HG02870 (cell line): ENCODE results near the gene KRTAP4-3.
"Not testable (repeated sequence)": the region's sequence is repeated elsewhere in the genome, so short reads cannot be mapped to it uniquely, and the experiment has no call there.

Source experiments
- ATAC-seq: cut with Tn5 transposase; IDR thresholded peaks from one replicate; pipeline ENCODE4 v1.9.1; 2021; ENCODE audit warnings: mild to moderate bottlenecking, moderate library complexity; ENCODE audit not compliant: unreplicated experiment

Gene KRTAP4-3

DNA sequence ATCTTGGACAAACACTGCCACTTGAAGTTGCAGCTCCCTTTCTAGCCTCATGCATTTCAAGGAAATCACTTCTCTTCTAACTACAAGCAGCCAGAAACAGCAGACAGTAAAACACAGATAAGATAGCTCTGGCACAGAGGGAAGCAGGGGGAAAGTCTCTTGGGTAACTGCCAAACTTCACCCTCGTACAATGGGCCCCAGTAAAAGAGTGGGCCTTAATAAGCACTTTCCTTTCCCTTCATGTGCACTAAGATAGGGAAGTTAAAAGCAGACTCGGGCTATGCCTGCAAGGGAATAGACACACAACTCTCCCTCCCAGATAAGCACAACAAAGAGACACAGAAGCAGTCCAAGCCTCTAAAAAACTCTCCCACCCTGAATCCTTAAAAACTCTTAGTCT, 14.2 kb downstream of the KRTAP4-3 start:
- no peak for ATAC-seq

- ATAC-seq: no peak
Measured at GRCh38 chr17:41151525-41151924, 16.5 kb downstream of the KRTAP4-3 start.

- ATAC-seq: no peak
Measured at GRCh38 chr17:41150026-41150425, 18.0 kb downstream of the KRTAP4-3 start.

DNA sequence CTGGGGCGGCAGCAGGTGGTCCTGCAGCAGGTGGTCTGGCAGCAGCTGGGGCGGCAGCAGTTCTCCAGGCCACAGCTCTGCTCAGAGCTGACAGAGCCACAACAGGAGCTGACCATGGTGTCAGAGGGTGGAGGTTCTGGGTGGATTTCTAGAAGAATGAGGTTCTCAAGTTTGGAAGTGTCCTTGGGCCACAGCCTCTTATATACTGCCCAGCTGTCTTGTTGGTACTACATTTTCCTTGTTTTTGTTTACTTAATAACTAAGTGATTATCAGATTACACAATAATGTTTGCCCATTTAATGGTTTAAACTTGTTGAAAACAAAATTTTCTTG, 18.4 kb downstream of the KRTAP4-3 start, which contains the start of gene KRTAP4-5:
Gene KRTAP4-5 (minus strand): TSS at position 174 of the 334 bp plus-strand sequence. CDS start 58 bp downstream, at position 116.
- ATAC-seq: no peak

DNA sequence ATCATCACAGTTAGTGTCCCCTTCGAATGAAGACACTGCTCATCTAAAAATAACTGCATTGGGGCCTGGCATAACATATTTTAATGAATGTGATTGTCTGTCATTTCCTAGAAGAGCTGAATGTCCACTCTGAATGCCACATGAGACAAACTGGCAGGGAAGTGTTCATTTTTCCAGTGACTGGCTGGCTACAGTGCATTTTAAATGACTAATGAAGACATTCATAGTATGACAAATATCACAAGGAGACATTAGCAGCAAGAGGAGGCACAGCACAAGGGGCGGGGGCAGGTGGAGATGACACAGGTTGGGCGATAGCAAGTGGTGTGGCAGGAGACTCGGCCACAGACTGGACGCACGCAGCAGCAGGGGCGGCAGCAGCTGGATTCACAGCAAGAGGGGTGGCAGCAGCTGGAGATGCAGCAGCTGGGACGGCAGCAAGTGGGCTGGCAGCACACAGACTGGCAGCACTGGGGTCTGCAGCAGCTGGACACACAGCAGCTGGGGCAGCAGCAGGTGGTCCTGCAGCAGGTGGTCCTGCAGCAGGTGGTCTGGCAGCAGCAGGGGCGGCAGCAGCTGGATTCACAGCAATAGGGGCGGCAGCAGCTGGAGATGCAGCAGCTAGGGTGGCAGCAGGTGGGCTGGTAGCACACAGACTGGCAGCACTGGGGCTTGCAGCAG, 18.9 kb downstream of the KRTAP4-3 start:
- not testable (repeated sequence) for ATAC-seq

- ATAC-seq: no peak
Measured at GRCh38 chr17:41147531-41148204, 20.4 kb downstream of the KRTAP4-3 start.

DNA sequence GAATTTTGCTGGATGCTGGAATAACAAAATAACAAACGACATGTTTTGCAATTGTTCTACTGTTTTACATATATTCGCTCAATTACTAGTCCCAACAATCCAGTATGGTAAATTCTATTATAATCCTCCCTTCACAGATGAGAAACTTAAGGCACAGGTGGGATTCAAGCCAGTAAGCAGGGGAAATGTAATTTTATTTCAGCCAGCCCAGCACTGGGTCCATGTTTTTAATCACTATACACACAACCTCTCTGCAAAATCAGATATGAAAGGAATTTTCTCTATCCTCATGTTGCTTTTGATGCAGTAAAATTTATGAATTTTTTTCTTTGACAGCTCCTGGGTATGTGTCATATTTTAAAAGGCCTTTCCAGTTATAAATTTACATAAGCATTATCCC, 22.8 kb downstream of the KRTAP4-3 start:
- ATAC-seq: no peak

GRCh38 chr17:41144846-41145245, 23.2 kb downstream of the KRTAP4-3 start:
- ATAC-seq: no peak

- ATAC-seq: no peak
Measured at GRCh38 chr17:41141361-41141760, 26.7 kb downstream of the KRTAP4-3 start.

DNA sequence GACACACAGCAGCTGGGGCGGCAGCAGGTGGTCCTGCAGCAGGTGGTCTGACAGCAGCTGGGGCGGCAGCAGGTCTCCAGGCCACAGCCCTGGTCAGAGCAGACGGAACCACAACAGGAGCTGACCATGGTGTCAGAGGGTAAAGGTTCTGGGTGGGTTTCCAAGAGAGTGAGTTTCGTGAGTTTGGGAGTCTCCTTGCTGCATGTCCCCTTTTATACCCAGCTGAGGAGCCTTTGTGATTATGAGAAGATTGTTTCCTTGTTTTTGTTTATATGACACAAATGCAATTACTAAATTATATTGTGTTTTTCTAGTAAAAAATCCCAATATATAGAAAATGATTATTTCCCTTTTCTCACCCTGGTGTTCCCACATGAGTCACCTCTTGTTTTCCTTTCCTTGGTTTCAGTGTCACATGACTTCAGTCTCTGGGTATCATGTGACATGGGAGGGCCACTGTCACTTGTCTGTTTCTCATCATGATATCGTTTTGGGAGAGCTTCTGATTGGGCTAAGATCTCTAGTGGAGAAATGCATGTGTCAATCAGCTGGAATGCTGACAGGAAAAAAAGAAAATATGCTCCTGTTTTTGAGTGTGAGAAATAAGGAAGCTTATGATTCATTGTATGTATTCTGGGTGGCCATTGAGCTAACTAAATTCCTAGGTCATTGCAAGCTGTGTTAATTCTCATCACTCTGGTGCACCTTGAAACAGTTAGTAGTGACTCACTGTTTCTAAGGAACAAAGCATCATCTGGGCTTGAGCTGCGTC, 27.5 kb downstream of the KRTAP4-3 start, which contains the start of gene KRTAP4-6:
Gene KRTAP4-6 (minus strand): TSS at position 185 of the 772 bp plus-strand sequence. CDS start 57 bp downstream, at position 128.
- ATAC-seq: no peak

DNA sequence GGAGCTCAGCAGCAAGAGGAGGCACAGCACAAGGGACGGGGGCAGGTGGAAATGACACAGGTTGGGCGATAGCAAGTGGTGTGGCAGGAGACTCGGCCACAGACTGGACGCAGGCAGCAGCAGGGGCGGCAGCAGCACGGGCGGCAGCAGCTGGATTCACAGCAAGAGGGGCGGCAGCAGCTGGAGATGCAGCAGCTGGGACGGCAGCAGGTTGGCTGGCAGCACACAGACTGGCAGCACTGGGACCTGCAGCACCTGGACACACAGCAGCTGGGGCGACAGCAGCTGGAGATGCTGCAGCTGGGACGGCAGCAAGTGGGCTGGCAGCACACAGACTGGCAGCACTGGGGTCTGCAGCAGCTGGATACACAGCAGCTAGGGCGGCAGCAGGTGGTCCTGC, 28.2 kb downstream of the KRTAP4-3 start:
- not testable (repeated sequence) for ATAC-seq

DNA sequence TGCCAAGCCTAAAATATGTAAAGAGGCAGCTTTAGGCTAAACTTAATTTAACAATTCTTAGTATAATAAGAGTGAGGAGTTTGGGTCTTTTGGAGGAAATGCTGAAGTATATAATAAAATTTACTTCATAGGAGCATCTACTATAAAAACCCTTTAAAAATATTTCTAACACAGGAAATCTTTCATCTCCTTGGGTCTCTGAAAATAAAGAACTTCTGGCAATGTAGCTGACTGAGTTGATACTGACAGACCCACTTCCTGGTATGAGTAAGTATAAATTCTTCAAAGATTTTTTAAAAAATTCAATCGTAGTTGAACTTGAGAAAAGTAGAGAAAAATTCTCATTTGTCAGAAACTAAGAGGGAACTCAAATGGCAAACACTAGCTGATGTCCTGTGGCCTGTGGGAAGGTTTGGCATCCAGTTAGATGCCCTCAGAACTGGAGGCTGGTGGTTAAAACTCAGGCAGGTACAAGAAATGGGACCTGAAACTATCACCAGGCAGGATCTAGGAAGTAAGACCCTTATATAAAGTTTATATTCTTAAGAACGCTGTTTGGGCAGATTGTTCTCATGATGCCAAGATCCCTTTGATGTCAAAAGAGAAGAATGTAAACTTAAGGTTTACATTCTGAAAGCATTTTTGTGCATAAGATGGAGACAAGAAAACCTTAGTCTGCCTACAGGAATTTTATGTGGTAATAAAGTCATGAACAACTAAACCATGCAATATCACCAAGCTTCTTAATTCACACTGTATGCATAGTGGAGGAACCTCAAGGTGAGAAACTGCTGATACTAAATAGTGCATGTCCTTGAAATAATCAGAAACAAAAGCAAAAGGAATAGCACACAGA, 33.9 kb downstream of the KRTAP4-3 start:
- ATAC-seq: no peak

- no peak for ATAC-seq
Measured at GRCh38 chr17:41131979-41132378, 36.0 kb downstream of the KRTAP4-3 start.

DNA sequence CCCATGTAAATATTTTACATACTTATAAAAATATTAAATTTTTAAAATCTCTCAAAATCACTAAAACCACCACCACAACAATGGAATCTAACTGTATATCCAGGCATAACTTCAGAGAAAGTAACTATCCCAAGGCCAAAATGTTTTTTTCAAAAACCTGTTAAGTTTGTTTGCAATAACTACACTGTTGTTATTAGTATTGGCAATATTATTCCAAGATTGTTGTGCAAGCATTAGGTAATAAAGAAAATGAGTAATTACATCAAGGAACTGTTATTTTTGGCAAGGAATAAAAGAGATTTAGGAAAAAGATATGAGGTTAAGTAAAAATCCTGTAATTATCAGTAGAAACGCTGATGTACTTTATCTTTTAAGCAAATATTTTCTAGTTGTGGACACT, 40.6 kb downstream of the KRTAP4-3 start:
- no peak for ATAC-seq

DNA sequence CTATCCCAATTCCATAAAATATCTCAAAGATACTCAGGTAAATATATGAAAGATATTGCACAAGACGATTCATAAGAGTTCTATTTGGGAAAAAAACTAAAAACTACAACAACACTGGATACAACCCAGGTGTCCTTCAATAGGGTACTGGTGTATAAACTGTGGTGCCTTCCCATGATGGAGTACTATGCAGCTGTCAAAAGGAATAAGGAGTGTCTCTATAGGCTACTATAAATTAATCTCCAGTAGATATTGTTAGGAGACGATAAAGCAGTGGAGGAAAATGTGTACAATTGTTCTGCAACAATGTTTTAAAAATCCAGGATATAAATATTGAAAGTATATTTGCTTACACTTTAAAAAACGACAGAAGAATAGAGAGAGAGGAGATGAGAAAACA, 41.6 kb downstream of the KRTAP4-3 start:
- no peak for ATAC-seq

DNA sequence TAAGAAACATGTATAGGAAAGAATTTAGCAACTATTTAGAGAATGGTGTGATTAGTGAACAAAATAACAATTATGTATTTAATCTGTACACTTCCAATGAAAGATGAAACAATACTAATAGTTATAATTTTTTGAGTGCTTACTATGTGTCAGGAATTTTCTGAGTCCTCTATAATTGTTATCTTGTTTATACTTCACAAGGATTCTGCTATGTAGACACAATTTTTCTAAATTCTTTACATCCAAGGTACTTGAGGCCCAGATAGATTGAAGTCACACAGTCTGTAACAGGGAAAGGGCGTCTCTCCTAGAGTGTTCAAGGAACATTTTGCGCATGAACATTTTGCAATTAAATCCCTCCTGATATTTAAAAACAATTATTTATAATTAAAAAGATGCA, 43.0 kb downstream of the KRTAP4-3 start:
- ATAC-seq: no peak

GRCh38 chr17:41123991-41124371, 44.0 kb downstream of the KRTAP4-3 start, which contains the start of gene KRTAP4-12:
Gene KRTAP4-12, minus strand, starts transcription at chr17:41124182. Its CDS starts 60 bp downstream, at chr17:41124122.
- not testable (repeated sequence) for ATAC-seq

- ATAC-seq: not testable (repeated sequence)
Measured at GRCh38 chr17:41123292-41123990, 44.6 kb downstream of the KRTAP4-3 start.

- no peak for ATAC-seq
Measured at GRCh38 chr17:41121742-41122141, 46.3 kb downstream of the KRTAP4-3 start.
